MM.1S (cell line): ENCODE data around the gene TP73.
A peak's percentile ranks its signal among the peaks of the same experiment; 100 is the strongest.

Experiments
- DNase-seq: peaks from one replicate; pipeline ENCODE4 v3.0.0-alpha.2; 2015
- H2AFZ ChIP-seq: fragments of 300-600 bp; sonication (generic); 2 replicates; pipeline ENCODE4 v1.6.0; 2016; ENCODE audit warnings: antibody characterized with exemption, low read length
- H3F3A ChIP-seq: fragments of 300-600 bp; sonication (generic); 2 replicates; pipeline ENCODE4 v1.6.1; 2016; ENCODE audit warnings: mild to moderate bottlenecking, antibody characterized with exemption, low read length, moderate library complexity, mixed read lengths; ENCODE audit not compliant: insufficient read depth
- H3K27ac ChIP-seq: fragments of 300-600 bp; sonication (generic); 2 replicates; pipeline ENCODE4 v1.5.1; 2016; ENCODE audit warnings: mild to moderate bottlenecking, low read length
- H3K27me3 ChIP-seq: fragments of 300-600 bp; sonication (generic); replicated peaks from 2 replicates; pipeline ENCODE4 v1.6.0; 2016; ENCODE audit warnings: low read length; ENCODE audit not compliant: insufficient read depth
- H3K36me3 ChIP-seq: fragments of 300-600 bp; sonication (generic); replicated peaks from 2 replicates; pipeline ENCODE4 v1.6.1; 2016; ENCODE audit warnings: mild to moderate bottlenecking, low read length, mixed read lengths; ENCODE audit not compliant: insufficient read depth
- H3K4me1 ChIP-seq: fragments of 300-600 bp; sonication (generic); 2 replicates; pipeline ENCODE4 v1.6.1; 2016; ENCODE audit warnings: low read length, mixed read lengths
- H3K4me2 ChIP-seq: fragments of 300-600 bp; sonication (generic); 2 replicates; pipeline ENCODE4 v1.6.0; 2016; ENCODE audit warnings: low read depth, low read length
- H3K4me3 ChIP-seq: fragments of 300-600 bp; sonication (generic); 2 replicates; pipeline ENCODE4 v1.5.1; 2016; ENCODE audit warnings: low read length, mixed read lengths
- H3K79me2 ChIP-seq: fragments of 300-600 bp; sonication (generic); 2 replicates; pipeline ENCODE4 v1.6.1; 2016; ENCODE audit warnings: mixed run types, low read length, mixed read lengths
- H3K9ac ChIP-seq: fragments of 300-600 bp; sonication (generic); 2 replicates; pipeline ENCODE4 v1.6.1; 2016; ENCODE audit warnings: low read length, mixed read lengths
- H3K9me2 ChIP-seq: fragments of 300-600 bp; sonication (generic); replicated peaks from 2 replicates; pipeline ENCODE4 v1.6.1; 2016; ENCODE audit warnings: mild to moderate bottlenecking, low read length, mixed read lengths; ENCODE audit not compliant: insufficient read depth
- H3K9me3 ChIP-seq: fragments of 300-600 bp; sonication (generic); replicated peaks from 2 replicates; pipeline ENCODE4 v1.6.1; 2016; ENCODE audit warnings: mild to moderate bottlenecking, low read length, mixed read lengths; ENCODE audit not compliant: insufficient read depth
- H4K20me1 ChIP-seq: fragments of 300-600 bp; sonication (generic); 2 replicates; pipeline ENCODE4 v1.6.1; 2016; ENCODE audit warnings: mild to moderate bottlenecking, low read length, moderate library complexity, mixed read lengths; ENCODE audit not compliant: insufficient read depth
- EZH2 ChIP-seq: fragments of 300-600 bp; sonication (generic); optimal IDR thresholded peaks from 2 replicates; pipeline ENCODE3; 2017; ENCODE audit warnings: low read depth, mild to moderate bottlenecking, antibody characterized with exemption, low read length, mixed read lengths
- EZH2phosphoT487 ChIP-seq: fragments of 300-600 bp; sonication (generic); IDR thresholded peaks from 2 replicates; pipeline ENCODE4 v1.6.1; 2018; ENCODE audit warnings: antibody characterized with exemption, low read length
- TF ChIP-seq, protein P1 (sequence below): fragments of 300-600 bp; sonication (generic); IDR thresholded peaks from 2 replicates; pipeline ENCODE4 v1.5.1; 2016; ENCODE audit warnings: antibody characterized with exemption, low read length, mixed read lengths

The TP73 gene

DNA sequence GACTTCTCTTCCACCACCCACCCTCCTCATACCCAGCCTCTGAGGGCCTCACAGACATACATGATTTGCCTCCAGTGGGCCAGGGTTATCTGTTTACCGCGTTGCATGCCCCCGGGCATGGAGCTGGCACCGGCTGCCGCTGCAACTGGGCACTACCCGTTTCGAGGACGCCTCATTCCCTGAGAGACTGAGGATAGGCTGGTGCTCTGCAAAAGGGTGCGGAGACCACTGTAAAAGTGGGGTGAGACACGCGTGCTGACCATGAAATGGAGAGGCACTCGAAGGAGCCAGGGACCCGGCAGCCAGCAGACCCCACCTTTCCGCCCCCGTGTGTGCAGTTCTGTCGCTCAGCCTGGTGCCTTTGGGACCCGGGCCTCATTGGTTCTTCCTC, 20.6 kb downstream of the TP73 start:
- Histone ChIP-seq H3K36me3 (no peaks in the 10 kb centered on the region), H3F3A (no peaks in the 10 kb centered on the region), H3K4me2 (peak overlapping the region; percentile 79), H3K79me2 (peaks cover 31% of the 10 kb centered on the region), H3K27me3 (no peaks in the 10 kb centered on the region), H4K20me1 (no peaks in the 10 kb centered on the region), H3K9me3 (no peaks in the 10 kb centered on the region), H3K4me3 (peak overlapping the region; percentile 64), H3K9ac (peak overlapping the region; percentile 47; the same call in 1 of the 2 replicates), H3K9me2 (no peaks in the 10 kb centered on the region), H3K27ac (peak overlapping the region; percentile 48; the same call in 1 of the 2 replicates), H2AFZ (peak overlapping the region; percentile 87), H3K4me1 (no peaks in the 10 kb centered on the region; the same call in 1 of the 2 replicates)
- DNase-seq, result no peak
- TF ChIP-seq, protein P1, sequence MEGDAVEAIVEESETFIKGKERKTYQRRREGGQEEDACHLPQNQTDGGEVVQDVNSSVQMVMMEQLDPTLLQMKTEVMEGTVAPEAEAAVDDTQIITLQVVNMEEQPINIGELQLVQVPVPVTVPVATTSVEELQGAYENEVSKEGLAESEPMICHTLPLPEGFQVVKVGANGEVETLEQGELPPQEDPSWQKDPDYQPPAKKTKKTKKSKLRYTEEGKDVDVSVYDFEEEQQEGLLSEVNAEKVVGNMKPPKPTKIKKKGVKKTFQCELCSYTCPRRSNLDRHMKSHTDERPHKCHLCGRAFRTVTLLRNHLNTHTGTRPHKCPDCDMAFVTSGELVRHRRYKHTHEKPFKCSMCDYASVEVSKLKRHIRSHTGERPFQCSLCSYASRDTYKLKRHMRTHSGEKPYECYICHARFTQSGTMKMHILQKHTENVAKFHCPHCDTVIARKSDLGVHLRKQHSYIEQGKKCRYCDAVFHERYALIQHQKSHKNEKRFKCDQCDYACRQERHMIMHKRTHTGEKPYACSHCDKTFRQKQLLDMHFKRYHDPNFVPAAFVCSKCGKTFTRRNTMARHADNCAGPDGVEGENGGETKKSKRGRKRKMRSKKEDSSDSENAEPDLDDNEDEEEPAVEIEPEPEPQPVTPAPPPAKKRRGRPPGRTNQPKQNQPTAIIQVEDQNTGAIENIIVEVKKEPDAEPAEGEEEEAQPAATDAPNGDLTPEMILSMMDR, result no peak
- TF ChIP-seq EZH2phosphoT487, result no peak

DNA sequence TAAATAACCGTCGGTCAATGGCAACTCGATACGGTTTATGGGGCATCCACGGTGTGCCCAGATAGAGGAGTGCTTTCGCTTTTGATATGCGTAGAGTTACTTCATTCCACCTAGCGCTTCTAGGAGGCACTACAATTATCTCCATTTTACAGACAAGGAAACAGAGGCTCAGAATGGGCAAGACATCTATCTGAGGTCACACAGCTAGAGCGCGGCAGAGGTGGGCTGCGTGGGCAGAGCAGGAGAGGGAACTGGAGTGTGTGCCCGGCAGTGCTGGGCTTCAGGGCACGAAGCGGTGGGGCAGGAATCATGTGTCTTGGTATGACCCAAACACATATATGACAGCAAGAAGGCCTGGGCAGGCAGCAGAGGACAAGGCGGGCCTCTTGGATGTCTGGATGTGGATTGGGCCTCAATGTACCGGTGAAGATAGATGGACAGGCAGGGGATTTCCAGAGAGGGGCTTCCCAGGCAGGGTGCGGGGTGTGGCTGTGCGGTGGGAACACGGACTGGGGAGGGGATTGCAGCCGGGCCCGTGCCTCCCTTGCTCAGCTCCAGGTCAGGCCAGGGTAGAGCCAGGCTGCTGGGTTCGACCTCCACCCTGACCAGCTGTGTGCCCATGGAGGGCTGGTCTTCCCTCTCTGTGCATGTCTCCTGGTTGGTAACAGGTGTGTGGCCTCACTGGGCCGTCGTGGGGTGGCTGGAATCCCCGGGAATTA, 21.2 kb downstream of the TP73 start:
- no peaks in the 10 kb centered on the region for H3K36me3 ChIP-seq
- H3K4me1 ChIP-seq, result no peaks in the 10 kb centered on the region; the same call in 1 of the 2 replicates
- peak overlapping the region; percentile 87 for H2AFZ ChIP-seq
- no peaks in the 10 kb centered on the region for H3K9me2 ChIP-seq
- H4K20me1 ChIP-seq, result no peaks in the 10 kb centered on the region
- peak; percentile 83 for DNase-seq
- H3K9me3 ChIP-seq, result no peaks in the 10 kb centered on the region
- H3K9ac ChIP-seq, result peak overlapping the region; percentile 47; the same call in 1 of the 2 replicates
- H3K79me2 ChIP-seq, result peaks cover 27% of the 10 kb centered on the region
- peak overlapping the region; percentile 48; the same call in 1 of the 2 replicates for H3K27ac ChIP-seq
- no peaks in the 10 kb centered on the region for H3K27me3 ChIP-seq
- H3K4me3 ChIP-seq, result peak overlapping the region; percentile 64
- H3K4me2 ChIP-seq, result peak overlapping the region; percentile 79
- no peak for TF ChIP-seq EZH2phosphoT487
- no peak for TF ChIP-seq EZH2
- TF ChIP-seq, protein P1, result peak; percentile 39
- no peaks in the 10 kb centered on the region for H3F3A ChIP-seq

DNA sequence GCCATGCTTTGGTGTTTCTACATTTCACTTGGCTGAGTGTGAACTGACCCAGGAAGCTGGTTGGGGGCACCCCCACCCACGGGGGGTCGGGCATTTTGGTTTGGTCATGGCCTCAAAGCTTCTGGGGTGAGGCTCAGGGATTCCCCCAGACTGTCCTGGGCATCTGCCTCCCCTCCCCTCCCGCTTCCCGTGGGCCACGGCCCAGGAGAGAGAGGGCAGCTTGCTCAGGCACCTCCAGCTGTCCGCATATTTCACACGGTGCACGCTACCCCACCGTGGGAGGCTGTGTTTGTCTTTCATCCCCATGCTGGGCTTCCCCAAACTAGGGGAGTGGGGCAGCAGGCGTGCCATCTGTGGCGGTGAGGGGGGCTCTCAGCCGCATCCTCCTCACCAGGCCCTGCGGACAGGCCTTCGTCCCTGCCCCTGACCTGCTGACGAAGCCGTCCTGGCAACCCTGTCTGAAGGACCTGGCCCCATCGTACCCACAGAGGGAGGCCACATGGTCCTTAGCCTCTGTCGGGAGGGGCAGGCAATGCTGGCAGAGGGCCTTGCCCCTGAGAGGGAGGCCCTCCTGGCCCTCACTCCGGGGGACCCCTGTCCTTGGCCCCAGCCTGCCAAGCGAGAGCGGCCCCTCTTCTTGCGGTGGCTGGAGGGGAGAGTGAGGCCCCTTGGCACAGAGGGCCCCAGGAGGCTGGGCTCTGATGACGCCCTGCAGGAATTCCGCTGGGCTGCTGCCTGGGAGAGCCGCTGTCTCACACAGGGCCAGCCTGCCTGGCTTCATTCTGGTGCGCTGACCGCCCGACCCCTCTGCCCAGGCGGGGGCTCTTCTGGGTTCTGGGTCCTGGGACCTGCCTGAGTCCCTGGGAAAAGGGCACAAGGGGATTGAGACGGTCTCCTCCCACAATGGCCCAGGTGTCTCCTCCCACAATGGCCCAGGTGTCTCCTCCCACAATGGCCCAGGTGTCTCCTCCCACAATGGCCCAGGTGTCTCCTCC, 22.1 kb downstream of the TP73 start:
- Histone ChIP-seq H3K9me2 (no peaks in the 10 kb centered on the region), H3K9me3 (no peaks in the 10 kb centered on the region), H3K79me2 (peaks cover 27% of the 10 kb centered on the region), H3K27me3 (no peaks in the 10 kb centered on the region), H3K4me1 (no peaks in the 10 kb centered on the region; the same call in 1 of the 2 replicates), H2AFZ (0 out of 2 replicates have a peak overlapping the region, but pooled peaks have one; percentile 87), H4K20me1 (no peaks in the 10 kb centered on the region), H3K27ac (no peak overlapping the region), H3K4me2 (no peak overlapping the region), H3K36me3 (no peaks in the 10 kb centered on the region), H3K9ac (no peak overlapping the region), H3F3A (no peaks in the 10 kb centered on the region), H3K4me3 (no peak overlapping the region)
- TF ChIP-seq, protein P1, result no peak
- TF ChIP-seq EZH2, result no peak
- no peak for TF ChIP-seq EZH2phosphoT487
- DNase-seq, result no peak
